Measurements from ENCODE around the gene MMP2.

- no peak for TF ChIP-seq CTCF (conservative IDR thresholded peaks at IDR 0.05; ENCODE audit: low read depth, low read length)
- TF ChIP-seq EZH2 (IDR thresholded peaks at IDR 0.05; ENCODE audit: low read length, unreplicated experiment): no peak
Observed at GRCh38 chr16:55499281-55499680, 20.3 kb downstream of the MMP2 start.
